NCI-H2029 treated with DMSO at 0.1 percent for 48 hours (cell line): ENCODE results near the gene STX12.
"Not testable (repeated sequence)": the region's sequence is repeated elsewhere in the genome, so short reads cannot be mapped to it uniquely, and the experiment has no call there.

Experiments
- DNase-seq: peaks from one replicate; lab custom pipeline; 2025; lab: John Stamatoyannopoulos, UW

Gene STX12

GRCh38 chr1:27775336-27775735, 2.3 kb downstream of the STX12 start:
- DNase-seq = not testable (repeated sequence)

DNA sequence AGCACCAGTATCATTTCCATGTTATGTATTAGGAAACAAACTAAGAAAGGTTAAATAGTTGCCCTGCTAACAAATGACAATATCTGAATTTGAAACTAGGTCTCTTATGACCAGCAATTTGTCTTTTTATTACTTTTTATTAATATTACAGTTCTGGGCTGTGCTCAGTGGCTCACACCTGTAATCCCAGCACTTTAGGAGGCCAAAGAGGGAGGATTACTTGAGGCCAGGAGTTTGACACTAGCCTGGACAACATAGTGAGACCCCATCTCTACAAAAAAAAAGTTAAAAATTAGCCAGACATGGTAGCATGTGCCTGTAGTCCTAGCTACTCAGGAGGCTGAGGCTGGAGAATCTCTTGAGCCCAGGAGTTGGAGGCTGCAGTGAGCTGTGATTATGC, 3.3 kb downstream of the STX12 start:
- not testable (repeated sequence) for DNase-seq

GRCh38 chr1:27778056-27778455, 5.0 kb downstream of the STX12 start:
- no peak for DNase-seq

DNA sequence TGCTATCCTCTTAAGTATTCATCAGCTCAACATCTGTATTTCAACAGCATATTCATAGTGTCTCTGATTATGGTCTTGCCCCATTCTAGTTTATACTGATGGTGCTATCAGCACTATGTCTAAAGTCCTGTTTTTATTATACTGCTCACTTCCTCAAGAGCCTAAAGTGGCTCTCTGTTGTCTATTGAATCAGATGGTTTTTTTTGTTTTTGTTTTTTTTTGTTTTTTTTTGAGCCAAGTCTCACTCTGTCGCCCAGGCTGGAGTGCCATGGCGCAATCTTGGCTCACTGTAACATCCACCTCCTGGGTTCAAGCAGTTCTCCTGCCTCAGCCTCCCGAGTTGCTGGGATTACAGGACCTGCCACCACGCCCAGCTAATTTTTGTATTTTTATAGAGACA, 6.1 kb downstream of the STX12 start:
- DNase-seq = no peak

DNA sequence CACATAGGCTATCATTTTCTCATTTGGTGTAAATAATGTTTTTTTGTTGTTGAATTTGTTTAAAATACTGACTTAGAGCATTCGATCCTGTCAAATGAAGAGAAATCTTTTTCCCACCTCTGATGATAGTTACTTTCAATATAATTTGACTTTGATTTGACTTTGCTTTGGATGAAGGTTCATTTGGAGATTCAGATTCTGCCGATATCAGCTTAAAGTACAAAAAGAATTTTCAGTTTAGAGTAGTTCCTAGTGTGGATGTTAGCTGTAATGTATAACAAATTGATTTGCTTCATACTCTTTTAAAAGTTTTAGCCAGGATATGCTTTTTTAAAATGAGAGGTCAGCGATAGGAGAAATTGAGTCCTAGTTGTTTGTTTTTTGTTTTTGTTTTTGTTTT, 9.9 kb downstream of the STX12 start:
- DNase-seq = no peak

GRCh38 chr1:27784700-27785099, 11.7 kb downstream of the STX12 start:
- no peak for DNase-seq

DNA sequence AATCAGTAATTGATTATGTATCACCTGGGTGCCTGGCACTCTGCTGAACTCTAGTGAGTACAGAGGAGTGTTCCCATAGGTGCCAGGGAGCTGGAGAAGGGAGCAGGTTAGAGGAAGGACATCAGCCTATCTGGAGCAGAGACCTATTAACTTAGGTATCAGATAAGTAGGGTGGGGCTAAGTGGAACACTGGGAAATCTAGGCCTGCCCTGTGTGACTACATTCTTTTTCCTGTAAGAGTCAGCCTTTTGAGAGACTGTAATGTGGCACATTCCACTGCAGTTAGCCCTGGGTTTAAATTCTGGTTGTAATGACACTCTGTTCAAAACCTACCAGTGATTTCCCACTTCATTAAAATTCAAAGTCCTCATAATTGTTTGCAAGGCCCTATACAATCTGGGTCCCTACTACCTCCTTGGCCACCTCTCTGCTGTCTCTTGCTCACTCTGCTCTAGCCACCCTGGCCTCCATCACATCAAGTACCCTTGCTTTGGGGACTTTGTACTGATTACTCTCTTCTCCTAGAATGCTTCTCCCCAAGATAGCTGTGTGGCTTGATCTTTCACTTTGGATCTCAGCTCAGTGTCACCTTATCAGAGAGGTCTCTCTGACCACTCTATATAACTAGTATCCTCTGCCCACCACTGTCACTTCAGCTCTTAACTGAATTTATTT, 12.9 kb downstream of the STX12 start:
- no peak for DNase-seq

- no peak for DNase-seq
Observed at GRCh38 chr1:27787895-27788294, 14.9 kb downstream of the STX12 start.

- DNase-seq = no peak
Observed at GRCh38 chr1:27789540-27790041, 16.6 kb downstream of the STX12 start.

- DNase-seq = not testable (repeated sequence)
Observed at GRCh38 chr1:27790270-27790669, 17.3 kb downstream of the STX12 start.

GRCh38 chr1:27795601-27796000, 22.6 kb downstream of the STX12 start:
- DNase-seq = no peak

- DNase-seq = no peak
Observed at GRCh38 chr1:27804791-27805190, 31.8 kb downstream of the STX12 start.

DNA sequence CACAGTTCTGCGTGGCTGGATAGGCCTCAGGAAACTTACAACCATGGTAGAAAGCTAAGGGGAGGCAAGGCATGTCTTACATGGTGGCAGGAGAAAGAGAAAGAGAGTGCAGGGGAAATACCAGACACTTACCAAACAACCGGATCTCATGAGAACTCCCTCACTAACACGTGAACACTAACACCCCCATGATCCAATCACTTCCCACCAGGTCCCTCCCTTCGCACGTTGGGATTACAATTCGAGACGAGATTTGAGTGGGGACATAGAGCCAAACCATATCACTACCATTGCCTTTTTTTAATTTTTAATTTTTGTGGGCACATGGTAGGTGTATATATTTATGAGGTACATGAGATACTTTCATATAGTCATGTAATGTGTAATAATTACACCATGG, 33.7 kb downstream of the STX12 start:
- DNase-seq = no peak

GRCh38 chr1:27807385-27807784, 34.4 kb downstream of the STX12 start:
- DNase-seq = no peak

DNA sequence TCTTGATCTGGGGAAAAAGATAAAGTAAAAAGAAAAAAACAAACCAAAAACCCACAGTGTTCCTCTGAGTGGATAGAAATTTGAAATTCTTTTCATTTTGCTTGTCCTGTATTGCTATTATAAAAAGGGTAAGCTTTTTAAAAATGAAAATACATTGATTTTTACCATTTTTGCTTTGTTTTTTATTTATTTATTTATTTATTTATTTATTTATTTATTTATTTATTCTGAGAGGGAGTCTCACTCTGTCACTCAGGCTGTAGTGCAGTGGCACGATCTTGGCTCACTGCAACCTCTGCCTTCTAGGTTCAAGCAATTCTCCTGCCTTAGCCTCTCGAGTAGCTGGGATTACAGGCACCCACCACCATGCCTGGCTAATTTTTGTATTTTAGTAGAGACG, 35.1 kb downstream of the STX12 start:
- DNase-seq = not testable (repeated sequence)

DNA sequence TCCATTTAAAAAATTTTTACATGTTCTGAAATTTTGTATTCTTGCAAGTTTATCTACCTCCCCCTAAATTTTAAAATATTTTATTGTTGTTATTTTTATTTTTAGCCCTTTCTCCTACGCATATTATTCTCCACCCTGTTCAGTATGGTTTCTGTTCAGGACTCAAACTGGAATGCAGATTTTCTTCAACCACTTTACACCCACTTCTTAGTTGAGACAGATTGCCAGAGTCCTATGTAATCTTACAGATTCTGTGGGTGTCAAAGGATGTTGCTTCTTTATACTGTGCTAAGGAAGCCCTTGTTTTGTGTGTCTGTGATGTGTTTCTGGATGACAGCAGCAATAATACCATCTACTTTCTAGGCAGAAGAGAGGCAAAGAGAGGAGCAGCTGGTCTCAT, 36.9 kb downstream of the STX12 start:
- no peak for DNase-seq

GRCh38 chr1:27811741-27812500, 38.9 kb downstream of the STX12 start:
- DNase-seq = no peak

- DNase-seq = no peak
Observed at GRCh38 chr1:27816921-27817630, 44.1 kb downstream of the STX12 start.

GRCh38 chr1:27821761-27822315, 48.8 kb downstream of the STX12 start:
- no peak for DNase-seq

- DNase-seq = no peak
Observed at GRCh38 chr1:27823784-27824183, 50.8 kb downstream of the STX12 start.

DNA sequence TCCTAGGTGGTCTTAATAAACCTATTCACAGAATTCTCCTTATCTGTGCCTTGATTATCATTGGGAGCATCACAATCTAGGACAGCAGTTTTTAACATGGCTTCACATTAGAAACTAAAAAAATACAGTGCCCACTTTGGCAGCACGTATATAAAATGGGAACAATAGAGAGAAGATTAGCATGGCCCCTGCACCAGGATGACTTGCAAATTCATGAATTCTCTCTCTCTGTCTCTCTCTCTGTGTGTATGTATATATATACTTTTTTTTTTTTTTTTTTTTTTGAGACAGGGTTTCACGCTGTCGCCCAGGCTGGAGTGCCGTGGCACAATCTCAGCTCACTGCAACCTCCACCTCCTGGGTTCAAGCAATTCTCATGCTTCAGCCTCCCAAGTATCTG, 51.4 kb downstream of the STX12 start:
- DNase-seq = no peak

DNA sequence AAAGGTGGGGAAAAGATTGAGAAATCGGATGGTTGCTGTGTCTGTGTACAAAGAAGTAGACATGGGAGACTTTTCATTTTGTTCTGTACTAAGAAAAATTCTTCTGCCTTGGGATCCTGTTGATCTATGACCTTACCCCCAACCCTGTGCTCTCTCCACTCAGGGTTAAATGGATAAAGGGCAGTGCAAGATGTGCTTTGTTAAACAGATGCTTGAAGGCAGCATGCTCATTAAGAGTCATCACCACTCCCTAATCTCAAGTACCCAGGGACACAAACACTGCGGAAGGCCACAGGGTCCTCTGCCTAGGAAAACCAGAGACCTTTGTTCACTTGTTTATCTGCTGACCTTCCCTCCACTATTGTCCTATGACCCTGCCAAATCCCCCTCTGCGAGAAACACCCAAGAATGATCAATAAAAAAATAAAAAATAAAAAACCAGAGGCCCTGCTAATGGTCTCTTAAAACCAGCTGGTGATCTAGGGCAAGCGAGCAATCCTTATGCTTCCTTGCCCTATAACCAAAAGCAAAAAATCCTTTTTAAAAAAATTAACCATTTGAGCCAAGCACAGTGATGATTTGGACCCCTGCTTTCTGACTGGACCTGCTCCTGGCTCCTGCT, 56.4 kb downstream of the STX12 start:
- not testable (repeated sequence) for DNase-seq
